ENCODE results near the gene CCDC122.

CCDC122 gene

GRCh38 chr13:43877766-43878165 is 1.8 kb downstream of the CCDC122 start:
- Histone ChIP-seq H3K4me3 (replicated peaks; ENCODE audit: insufficient read depth, low read length) (no peak overlapping the region), H3K27ac (replicated peaks) (no peak overlapping the region), H3K27me3 (ENCODE audit: insufficient read depth, poor library complexity, severe bottlenecking) (no peaks in the 10 kb centered on the region)
- DNase-seq (ENCODE audit: low read depth in 1 of 2, low spot score in 1 of 2) = no peak
- TF ChIP-seq SPI1 (IDR thresholded peaks at IDR 0.05; ENCODE audit: borderline replicate concordance, low read depth) (no peak), REST (IDR thresholded peaks at IDR 0.05; ENCODE audit: insufficient replicate concordance, low read depth) (no peak), POLR2AphosphoS5 (IDR thresholded peaks at IDR 0.05; ENCODE audit: low read depth) (no peak), GABPA (IDR thresholded peaks at IDR 0.05; ENCODE audit: low read depth) (no peak)
- TF ChIP-seq, protein P1, sequence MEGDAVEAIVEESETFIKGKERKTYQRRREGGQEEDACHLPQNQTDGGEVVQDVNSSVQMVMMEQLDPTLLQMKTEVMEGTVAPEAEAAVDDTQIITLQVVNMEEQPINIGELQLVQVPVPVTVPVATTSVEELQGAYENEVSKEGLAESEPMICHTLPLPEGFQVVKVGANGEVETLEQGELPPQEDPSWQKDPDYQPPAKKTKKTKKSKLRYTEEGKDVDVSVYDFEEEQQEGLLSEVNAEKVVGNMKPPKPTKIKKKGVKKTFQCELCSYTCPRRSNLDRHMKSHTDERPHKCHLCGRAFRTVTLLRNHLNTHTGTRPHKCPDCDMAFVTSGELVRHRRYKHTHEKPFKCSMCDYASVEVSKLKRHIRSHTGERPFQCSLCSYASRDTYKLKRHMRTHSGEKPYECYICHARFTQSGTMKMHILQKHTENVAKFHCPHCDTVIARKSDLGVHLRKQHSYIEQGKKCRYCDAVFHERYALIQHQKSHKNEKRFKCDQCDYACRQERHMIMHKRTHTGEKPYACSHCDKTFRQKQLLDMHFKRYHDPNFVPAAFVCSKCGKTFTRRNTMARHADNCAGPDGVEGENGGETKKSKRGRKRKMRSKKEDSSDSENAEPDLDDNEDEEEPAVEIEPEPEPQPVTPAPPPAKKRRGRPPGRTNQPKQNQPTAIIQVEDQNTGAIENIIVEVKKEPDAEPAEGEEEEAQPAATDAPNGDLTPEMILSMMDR (IDR thresholded peaks at IDR 0.05; ENCODE audit: insufficient read depth, low read length) = no peak

- H3K4me3 ChIP-seq (replicated peaks; ENCODE audit: insufficient read depth, low read length) = no peak overlapping the region
- no peak for TF ChIP-seq GABPA (IDR thresholded peaks at IDR 0.05; ENCODE audit: low read depth)
- no peak for TF ChIP-seq REST (IDR thresholded peaks at IDR 0.05; ENCODE audit: insufficient replicate concordance, low read depth)
- TF ChIP-seq, protein P1 (IDR thresholded peaks at IDR 0.05; ENCODE audit: insufficient read depth, low read length) = no peak
- no peak for TF ChIP-seq POLR2AphosphoS5 (IDR thresholded peaks at IDR 0.05; ENCODE audit: low read depth)
- no peak for TF ChIP-seq SPI1 (IDR thresholded peaks at IDR 0.05; ENCODE audit: borderline replicate concordance, low read depth)
- no peak overlapping the region for H3K27ac ChIP-seq (replicated peaks)
Measured at GRCh38 chr13:43877326-43877725, 2.2 kb downstream of the CCDC122 start.

GRCh38 chr13:43876366-43876765 is 3.2 kb downstream of the CCDC122 start:
- no peaks in the 10 kb centered on the region for H3K27me3 ChIP-seq (ENCODE audit: insufficient read depth, poor library complexity, severe bottlenecking)

More at GRCh38 chr13:43877326-43877725, 2.2 kb downstream of the CCDC122 start:
- no peaks in the 10 kb centered on the region for H3K27me3 ChIP-seq (ENCODE audit: insufficient read depth, poor library complexity, severe bottlenecking)
- no peak for DNase-seq (ENCODE audit: low read depth in 1 of 2, low spot score in 1 of 2)

More at GRCh38 chr13:43876366-43876765, 3.2 kb downstream of the CCDC122 start:
- Histone ChIP-seq H3K27ac (replicated peaks) (no peak overlapping the region), H3K4me3 (replicated peaks; ENCODE audit: insufficient read depth, low read length) (no peak overlapping the region)
- TF ChIP-seq GABPA (IDR thresholded peaks at IDR 0.05; ENCODE audit: low read depth) (no peak), POLR2AphosphoS5 (IDR thresholded peaks at IDR 0.05; ENCODE audit: low read depth) (no peak), REST (IDR thresholded peaks at IDR 0.05; ENCODE audit: insufficient replicate concordance, low read depth) (no peak), SPI1 (IDR thresholded peaks at IDR 0.05; ENCODE audit: borderline replicate concordance, low read depth) (no peak)
- TF ChIP-seq, protein P1 (IDR thresholded peaks at IDR 0.05; ENCODE audit: insufficient read depth, low read length) = no peak
- DNase-seq (ENCODE audit: low read depth in 1 of 2, low spot score in 1 of 2) = no peak

All from HL-60 (cell line).